Fibroblast of villous mesenchyme (primary cell): ENCODE measurements around the gene COMMD7. TPM values are rescaled to one million over a fixed set of nuclear protein-coding genes. Genes with fewer than 3 reads are reported as not detected.
A peak's percentile ranks its signal among the peaks of the same experiment; 100 is the strongest.

Experiments used
- DNase-seq: peaks from one replicate; pipeline ENCODE4 v3.0.0-alpha.2; 2010; ENCODE audit warnings: low read depth
- H3K4me3 ChIP-seq: 2 replicates; pipeline ENCODE4 v1.5.1; 2011; ENCODE audit warnings: low read depth, mild to moderate bottlenecking, low read length
- CTCF ChIP-seq: IDR thresholded peaks from 2 replicates; pipeline ENCODE4 v1.5.1; 2012; ENCODE audit warnings: low read depth, mild to moderate bottlenecking, low read length; ENCODE audit not compliant: insufficient read depth
- total RNA-seq: library from RNA; depleted of rRNA; stranded (reverse); fragments of >200 nt; gene quantifications from 2 replicates; pipeline ENCODE4 v1.2.3, GENCODE V29; 2012

The COMMD7 gene
- 45.8 and 56.7 TPM in 2 replicates for total RNA-seq

GRCh38 chr20:32743237-32744112 lies at the start of gene COMMD7:
Gene COMMD7, minus strand, starts transcription at chr20:32743467. Its CDS starts 76 bp downstream, at chr20:32743391.
- DNase-seq = peak; percentile 51
- H3K4me3 ChIP-seq = peak within 1 kb of the TSS; percentile 82
- no peak for TF ChIP-seq CTCF

GRCh38 chr20:32792731-32793458 lies 49.6 kb upstream of the COMMD7 start:
- no peak for TF ChIP-seq CTCF
- DNase-seq = no peak
- no peak overlapping the region for H3K4me3 ChIP-seq

GRCh38 chr20:32792316-32792715 lies 49.0 kb upstream of the COMMD7 start:
- H3K4me3 ChIP-seq = no peak overlapping the region
- peak; percentile 10 for DNase-seq
- TF ChIP-seq CTCF = no peak

- H3K4me3 ChIP-seq = no peak overlapping the region
- TF ChIP-seq CTCF = no peak
- DNase-seq = no peak
Measured at GRCh38 chr20:32790751-32791057, 47.4 kb upstream of the COMMD7 start.

- peak; percentile 68 for DNase-seq
- peak; percentile 100 for TF ChIP-seq CTCF
- no peak overlapping the region for H3K4me3 ChIP-seq
Measured at GRCh38 chr20:32789896-32790750, 46.9 kb upstream of the COMMD7 start.

GRCh38 chr20:32787168-32787567 lies 43.9 kb upstream of the COMMD7 start:
- no peak for DNase-seq
- TF ChIP-seq CTCF = no peak
- no peak overlapping the region for H3K4me3 ChIP-seq
